Activated naive CD4-positive, alpha-beta T cell treated with anti-CD3 and anti-CD28 coated beads for 36 hours (primary cell): ENCODE results near the gene AIP. TPM values are rescaled to one million over a fixed set of nuclear protein-coding genes. Genes with fewer than 3 reads are reported as not detected.
A peak's percentile ranks its signal among the peaks of the same experiment; 100 is the strongest.

Experiments
- CTCF ChIA-PET: fragments of 350-600 bp; sonication (Branson Sonifier 250); formaldehyde crosslinking; loops from one replicate; lab custom pipeline; 2021; ENCODE audit warnings: antibody characterized with exemption; lab: Charles Lee
- DNase-seq: peaks from one replicate; pipeline ENCODE4 v3.0.0-alpha.2; 2020
- H3K27ac Mint-ChIP-seq: one replicate; pipeline ENCODE4 v1.8.0; 2021; ENCODE audit warnings: mild to moderate bottlenecking, mixed read lengths
- H3K27me3 Mint-ChIP-seq: one replicate; pipeline ENCODE4 v1.8.0; 2021; ENCODE audit warnings: low read depth, mixed read lengths
- H3K36me3 Mint-ChIP-seq: one replicate; pipeline ENCODE4 v1.8.0; 2021; ENCODE audit warnings: low read depth, mixed read lengths
- H3K4me1 Mint-ChIP-seq: one replicate; pipeline ENCODE4 v1.8.0; 2021; ENCODE audit warnings: low read depth, mixed read lengths
- H3K4me3 Mint-ChIP-seq: one replicate; pipeline ENCODE4 v1.8.0; 2021; ENCODE audit warnings: mild to moderate bottlenecking, moderate library complexity, mixed read lengths
- H3K9me3 Mint-ChIP-seq: one replicate; pipeline ENCODE4 v1.8.0; 2021; ENCODE audit warnings: mixed read lengths
- intact Hi-C: fragments of 100-400 bp; cut with micrococcal nuclease; formaldehyde crosslinking; loops from one replicate; pipeline ENCODE4 v1.15.1; 2023
- total RNA-seq, 2 experiments: library from RNA; stranded (reverse); gene quantifications; one replicate each; pipeline ENCODE4 v1.2.3, GENCODE V29; 2021

Gene AIP
- total RNA-seq, result 100 to 1,000 TPM; 163 to 166 TPM

DNA sequence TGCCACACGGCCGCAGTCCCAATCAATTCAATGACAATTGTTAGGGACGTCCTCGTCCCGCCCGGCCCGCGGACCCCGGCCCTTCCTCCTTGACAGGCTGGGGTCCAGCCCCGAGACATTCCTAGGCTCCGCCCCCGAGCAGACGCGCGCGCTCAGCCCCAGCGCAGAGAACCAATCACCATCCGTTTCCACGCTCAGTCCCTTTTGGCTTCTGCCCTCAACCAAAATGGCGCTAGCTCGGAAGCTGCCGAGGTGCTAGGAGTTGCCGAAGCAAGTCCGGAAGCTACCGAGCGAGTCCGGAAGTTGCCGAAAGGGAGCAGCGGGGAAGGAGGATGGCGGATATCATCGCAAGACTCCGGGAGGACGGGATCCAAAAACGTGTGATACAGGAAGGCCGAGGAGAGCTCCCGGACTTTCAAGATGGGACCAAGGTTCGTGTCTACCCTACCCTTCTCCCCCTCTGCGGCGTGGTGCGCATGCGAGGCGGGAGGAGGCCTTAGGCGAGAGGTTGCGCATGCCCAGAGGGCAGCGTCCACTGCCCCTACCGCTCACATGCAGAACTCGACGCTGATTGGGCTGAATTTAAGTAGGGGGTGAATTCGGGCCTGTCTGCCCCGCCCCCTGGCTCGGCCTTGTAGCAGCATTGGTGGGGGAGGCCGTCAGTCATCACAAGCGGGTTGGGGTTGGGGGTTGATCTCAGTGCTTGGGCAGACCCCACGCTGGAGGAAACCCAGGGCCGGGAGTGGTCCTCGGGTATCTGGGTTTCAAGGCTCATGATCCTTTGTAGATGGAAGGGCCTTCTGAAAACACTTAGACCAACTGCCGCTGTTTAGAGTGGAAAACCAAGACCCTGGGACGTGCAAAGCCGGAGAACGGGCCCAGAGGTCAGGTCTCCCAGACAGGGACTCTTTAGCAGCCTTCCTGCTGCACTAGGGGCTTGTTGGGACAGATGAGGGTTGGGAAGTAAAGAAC, at the start of gene AIP:
TSS of gene AIP (plus strand) at position 200 of the 972 bp plus-strand sequence. CDS start at position 333, 133 bp downstream.
- Mint-ChIP-seq H3K27me3 (no peaks in the 10 kb centered on the region), H3K36me3 (peaks cover 25% of the 10 kb centered on the region), H3K27ac (peak within 1 kb of the TSS; percentile 99), H3K4me1 (peaks cover 34% of the 10 kb centered on the region), H3K4me3 (peak within 1 kb of the TSS; percentile 94), H3K9me3 (no peaks in the 10 kb centered on the region)
- peak; percentile 99 for DNase-seq
- intact Hi-C loops, result loop anchor here (1.0 to 5.0 kb wide), 3 partner anchors 14 to 196 kb away; partner anchors contain the start of genes ANKRD13D and TMEM134
- CTCF ChIA-PET, result interaction anchor here (0.6 to 1.4 kb wide), 3 partner anchors 15 to 100 kb away, joined by 3 to 4 read pairs (median 3); no protein-coding TSS in a partner anchor

DNA sequence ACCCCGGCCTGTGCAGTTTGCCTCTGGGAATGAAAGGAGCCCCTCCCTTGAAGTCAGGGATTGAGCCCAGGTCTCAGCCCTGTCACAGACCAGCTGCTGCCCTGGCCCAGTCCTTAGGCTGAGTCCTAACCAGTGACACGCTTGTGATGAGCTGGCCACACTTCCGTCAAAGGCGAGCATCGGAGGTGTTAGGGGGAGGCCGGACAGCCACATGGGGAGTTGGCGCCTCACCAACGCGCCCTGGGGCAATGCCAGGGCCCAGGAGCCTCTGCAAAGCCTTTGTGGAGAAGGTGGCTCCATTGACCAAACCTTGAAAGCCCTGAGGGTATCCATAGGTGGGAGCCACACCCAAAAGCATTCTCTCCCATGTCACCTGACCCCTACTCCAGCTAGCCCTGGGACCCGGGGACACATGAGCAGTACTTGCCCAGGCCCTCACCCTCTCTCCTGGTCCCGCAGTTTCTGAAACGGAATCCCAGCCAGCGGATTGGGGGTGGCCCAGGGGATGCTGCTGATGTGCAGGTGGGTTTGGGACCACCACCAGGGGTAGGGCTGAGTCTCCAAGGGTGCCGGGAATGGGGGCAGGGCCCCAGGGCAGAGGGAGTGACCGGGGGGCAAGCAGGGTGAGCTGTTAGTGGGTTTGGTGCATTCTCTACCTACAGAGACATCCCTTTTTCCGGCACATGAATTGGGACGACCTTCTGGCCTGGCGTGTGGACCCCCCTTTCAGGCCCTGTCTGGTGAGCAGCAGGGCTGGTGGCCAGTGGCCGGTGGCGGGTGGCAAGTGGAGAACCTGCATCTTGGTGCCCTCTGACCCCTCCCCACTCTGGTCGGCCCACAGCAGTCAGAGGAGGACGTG, 49.1 kb upstream of the AIP start:
- CTCF ChIA-PET, result no interaction called here
- Mint-ChIP-seq H3K36me3 (peaks cover 40% of the 10 kb centered on the region), H3K27ac (peak overlapping the region; percentile 93), H3K27me3 (no peaks in the 10 kb centered on the region), H3K4me3 (no peak overlapping the region), H3K9me3 (no peaks in the 10 kb centered on the region), H3K4me1 (peaks cover 50% of the 10 kb centered on the region)
- intact Hi-C loops, result no loop called here
- DNase-seq, result no peak

DNA sequence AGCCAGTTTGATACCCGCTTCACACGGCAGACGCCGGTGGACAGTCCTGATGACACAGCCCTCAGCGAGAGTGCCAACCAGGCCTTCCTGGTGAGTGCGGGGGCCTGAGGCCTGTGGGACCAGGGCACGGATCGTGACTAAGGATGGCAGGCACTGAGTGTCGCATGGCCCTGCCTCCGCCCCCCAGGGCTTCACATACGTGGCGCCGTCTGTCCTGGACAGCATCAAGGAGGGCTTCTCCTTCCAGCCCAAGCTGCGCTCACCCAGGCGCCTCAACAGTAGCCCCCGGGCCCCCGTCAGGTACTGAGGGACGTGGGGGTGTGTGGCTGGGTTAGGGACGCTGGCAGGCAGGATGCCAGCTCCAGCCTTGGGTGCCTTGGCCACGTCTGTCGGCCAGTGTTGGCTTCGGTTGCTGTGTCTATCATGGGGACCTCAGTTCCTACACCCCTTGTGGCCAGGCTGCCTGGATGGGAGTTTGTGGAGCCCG, 48.4 kb upstream of the AIP start:
- intact Hi-C loops, result no loop called here
- peaks cover 53% of the 10 kb centered on the region for H3K4me1 Mint-ChIP-seq

DNA sequence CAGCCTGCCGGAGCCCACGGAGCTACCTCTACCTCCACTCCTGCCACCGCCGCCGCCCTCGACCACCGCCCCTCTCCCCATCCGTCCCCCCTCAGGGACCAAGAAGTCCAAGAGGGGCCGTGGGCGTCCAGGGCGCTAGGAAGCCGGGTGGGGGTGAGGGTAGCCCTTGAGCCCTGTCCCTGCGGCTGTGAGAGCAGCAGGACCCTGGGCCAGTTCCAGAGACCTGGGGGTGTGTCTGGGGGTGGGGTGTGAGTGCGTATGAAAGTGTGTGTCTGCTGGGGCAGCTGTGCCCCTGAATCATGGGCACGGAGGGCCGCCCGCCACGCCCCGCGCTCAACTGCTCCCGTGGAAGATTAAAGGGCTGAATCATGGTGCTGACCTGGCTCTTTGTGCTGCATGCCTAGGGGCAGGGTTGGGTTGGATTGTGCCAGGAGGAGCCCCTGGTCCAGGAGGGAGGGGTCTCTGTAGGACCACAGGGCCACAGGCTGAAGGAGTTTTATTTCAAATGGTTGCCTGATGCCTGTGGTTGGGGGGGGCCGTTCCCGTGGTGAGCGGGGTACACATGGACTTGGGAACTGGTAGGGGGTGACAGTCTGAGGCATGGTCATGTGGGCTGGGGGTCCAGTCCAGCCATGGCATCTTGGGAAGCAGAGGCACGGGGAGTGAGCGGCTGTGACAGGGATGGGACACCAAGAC, 47.6 kb upstream of the AIP start:
- Mint-ChIP-seq H3K36me3 (peaks cover 50% of the 10 kb centered on the region), H3K27me3 (no peaks in the 10 kb centered on the region), H3K27ac (peak overlapping the region; percentile 93), H3K4me1 (peaks cover 57% of the 10 kb centered on the region), H3K4me3 (peak overlapping the region; percentile 90), H3K9me3 (no peaks in the 10 kb centered on the region)
- CTCF ChIA-PET, result no interaction called here
- DNase-seq, result no peak
- intact Hi-C loops, result no loop called here

More for the DNA sequence above, 48.4 kb upstream of the AIP start:
- H3K9me3 Mint-ChIP-seq, result no peaks in the 10 kb centered on the region
- H3K36me3 Mint-ChIP-seq, result peaks cover 46% of the 10 kb centered on the region
- no peak for DNase-seq
- CTCF ChIA-PET, result no interaction called here
- no peaks in the 10 kb centered on the region for H3K27me3 Mint-ChIP-seq
- H3K27ac Mint-ChIP-seq, result peak overlapping the region; percentile 93
- H3K4me3 Mint-ChIP-seq, result no peak overlapping the region

DNA sequence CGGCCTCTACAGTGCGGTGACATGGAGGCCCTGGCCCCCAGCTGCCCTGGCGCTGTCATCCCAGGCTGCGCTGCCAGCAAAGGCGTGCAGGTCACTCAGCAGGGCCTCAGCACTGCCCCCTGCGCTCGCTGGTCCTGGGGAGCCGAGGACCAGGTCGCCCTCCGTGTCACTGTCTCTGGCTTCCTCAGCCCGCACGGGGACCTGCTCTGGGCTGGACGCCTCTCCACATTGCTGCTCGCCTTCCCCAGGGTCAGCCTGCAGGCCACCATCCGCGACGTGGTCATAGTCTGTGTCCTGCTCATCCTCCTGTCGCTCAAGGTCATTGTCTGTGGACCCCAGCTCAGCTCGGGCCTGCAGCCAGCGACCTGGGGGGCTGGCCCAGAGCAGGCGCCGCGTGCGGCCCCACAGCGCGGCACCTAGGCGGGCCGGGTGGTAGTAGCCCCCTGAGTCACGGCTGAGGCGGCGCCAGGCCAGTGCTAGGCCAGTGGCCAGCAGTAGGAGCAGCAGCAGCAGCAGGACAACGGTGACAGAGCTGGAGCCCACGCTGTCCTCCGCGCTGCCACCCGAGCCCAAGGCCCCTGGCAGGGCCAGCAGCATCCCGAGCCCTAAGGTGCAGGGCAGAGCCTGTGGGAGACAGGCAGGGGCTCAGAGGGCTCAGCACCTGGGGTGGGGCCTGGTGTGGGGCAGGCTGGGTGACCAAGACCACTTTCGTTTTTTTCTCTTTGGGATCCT, 46.9 kb upstream of the AIP start:
- no peak for DNase-seq

DNA sequence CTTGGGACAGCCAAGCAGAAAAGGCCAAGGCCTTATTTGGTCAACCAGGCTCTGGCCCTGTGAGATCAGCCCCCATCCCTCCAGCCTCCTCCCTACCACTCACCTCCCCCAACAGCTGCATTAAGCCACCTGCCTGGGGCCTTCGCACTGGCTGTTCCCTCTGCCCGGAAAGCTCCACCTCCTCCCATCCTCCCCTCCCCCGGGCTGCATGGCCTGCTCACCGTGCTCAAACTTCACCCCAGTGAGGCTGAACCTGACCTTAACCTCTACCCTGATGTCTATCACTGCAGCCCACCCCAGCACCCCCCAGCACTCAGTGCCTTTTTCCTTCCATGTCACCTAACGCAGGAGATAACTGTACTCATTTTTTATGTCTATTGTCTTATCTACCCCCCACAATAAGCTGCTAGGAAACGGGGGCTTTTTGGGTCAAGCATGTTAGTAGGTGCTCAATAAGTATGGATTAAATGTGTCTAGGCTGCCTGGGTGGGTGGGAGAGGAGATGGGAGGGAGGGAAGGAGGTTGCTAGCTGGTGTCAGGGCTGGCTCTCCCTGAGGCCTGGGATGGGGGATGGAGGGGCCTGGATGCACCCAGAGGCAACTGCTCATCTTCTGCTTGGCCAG, 46.3 kb upstream of the AIP start:
- peak; percentile 93 for DNase-seq
- Mint-ChIP-seq H3K4me3 (peak overlapping the region; percentile 90), H3K36me3 (peaks cover 48% of the 10 kb centered on the region), H3K27ac (peak overlapping the region; percentile 99), H3K9me3 (no peaks in the 10 kb centered on the region), H3K27me3 (no peaks in the 10 kb centered on the region), H3K4me1 (peaks cover 60% of the 10 kb centered on the region)
- intact Hi-C loops, result loop anchor here (1.0 kb wide), 4 partner anchors 8 to 48 kb away; partner anchors contain the start of gene RPS6KB2
- CTCF ChIA-PET, result interaction anchor here (0.6 to 3.8 kb wide), 5 partner anchors 31 to 210 kb away, joined by 3 to 20 read pairs (median 3); partner anchors contain the start of gene PPP1CA

More for the DNA sequence above, 46.9 kb upstream of the AIP start:
- Mint-ChIP-seq H3K9me3 (no peaks in the 10 kb centered on the region), H3K4me3 (peak overlapping the region; percentile 90), H3K27me3 (no peaks in the 10 kb centered on the region), H3K4me1 (peaks cover 59% of the 10 kb centered on the region), H3K36me3 (peaks cover 48% of the 10 kb centered on the region), H3K27ac (peak overlapping the region; percentile 99)
- intact Hi-C loops, result loop anchor here (1.0 kb wide), 2 partner anchors 8 to 28 kb away; partner anchors contain the start of gene RPS6KB2
- CTCF ChIA-PET, result interaction anchor here (0.7 to 3.8 kb wide), 3 partner anchors 31 to 211 kb away, joined by 3 to 20 read pairs (median 3); no protein-coding TSS in a partner anchor

DNA sequence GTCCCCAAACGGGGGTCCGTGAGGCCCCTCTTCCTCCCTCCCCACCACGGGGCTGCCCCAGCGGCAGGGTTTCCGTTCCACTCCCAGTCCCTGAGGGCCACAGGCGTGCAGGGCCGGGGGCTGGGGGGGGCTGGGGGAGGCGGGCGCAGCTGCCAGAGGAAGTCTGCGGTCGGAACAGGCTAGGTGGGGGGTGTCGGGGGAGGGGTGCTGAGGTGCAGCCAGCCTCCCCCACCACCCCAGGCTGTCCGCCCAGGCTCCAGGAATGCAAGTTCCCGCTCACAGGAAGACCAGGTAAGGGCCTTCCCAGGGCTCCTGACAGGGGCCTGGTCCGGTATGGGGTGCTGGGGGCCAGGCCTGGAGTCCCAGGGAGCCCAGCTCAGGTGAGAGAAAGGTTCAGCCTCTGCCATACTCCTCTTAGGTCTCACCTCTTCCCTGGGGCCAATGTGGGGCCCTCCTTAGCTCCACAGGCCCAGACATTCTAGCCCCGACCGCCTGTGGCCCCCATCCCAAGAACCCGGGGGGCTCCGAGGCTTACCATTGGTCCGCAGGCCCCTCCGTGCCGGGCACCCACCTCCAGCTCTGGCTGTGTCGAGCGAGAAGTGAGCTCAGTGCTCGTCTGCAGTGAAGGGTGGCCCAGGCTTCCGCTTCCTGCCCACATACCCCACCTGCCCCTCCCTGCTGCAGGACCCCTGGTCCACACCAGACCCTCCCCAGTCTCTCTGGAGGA, 45.6 kb upstream of the AIP start, which contains the start of gene PTPRCAP:
TSS of gene PTPRCAP (minus strand) at position 601 of the 727 bp plus-strand sequence. CDS start at position 538, 63 bp downstream.
- H3K4me3 Mint-ChIP-seq, result peak within 1 kb of the TSS; percentile 90
- DNase-seq, result peak; percentile 87
- H3K36me3 Mint-ChIP-seq, result peaks cover 43% of the 10 kb centered on the region
- peak within 1 kb of the TSS; percentile 99 for H3K27ac Mint-ChIP-seq
- CTCF ChIA-PET, result interaction anchor here (0.6 to 3.8 kb wide), 7 partner anchors 18 to 171 kb away, joined by 3 to 20 read pairs (median 7); partner anchors contain the start of genes CDK2AP2 and PPP1CA
- H3K27me3 Mint-ChIP-seq, result no peaks in the 10 kb centered on the region
- peaks cover 59% of the 10 kb centered on the region for H3K4me1 Mint-ChIP-seq
- no peaks in the 10 kb centered on the region for H3K9me3 Mint-ChIP-seq
- intact Hi-C loops, result loop anchor here (1.0 kb wide), 2 partner anchors 35 to 47 kb away; no protein-coding TSS in a partner anchor

DNA sequence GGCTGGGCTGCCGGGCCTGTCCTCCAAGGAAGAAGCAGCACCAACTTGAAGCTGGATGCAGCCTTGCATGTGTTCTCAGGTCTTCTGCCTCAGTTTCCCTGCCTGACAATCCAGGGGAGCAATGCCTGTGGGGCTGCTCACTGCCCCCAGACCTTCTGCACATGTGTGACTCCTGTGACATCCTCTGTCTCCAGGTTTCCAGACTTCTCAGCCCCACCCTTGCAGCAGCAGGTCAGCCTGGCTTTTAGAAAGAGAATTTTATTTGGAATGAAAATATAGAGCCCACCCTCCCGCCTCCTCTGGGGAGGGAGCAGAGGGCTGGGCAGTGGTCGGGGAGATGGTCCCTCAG, 45.0 kb upstream of the AIP start:
- no peak for DNase-seq
- H3K27ac Mint-ChIP-seq, result peak overlapping the region; percentile 99
- H3K9me3 Mint-ChIP-seq, result no peaks in the 10 kb centered on the region
- peaks cover 42% of the 10 kb centered on the region for H3K36me3 Mint-ChIP-seq
- H3K4me3 Mint-ChIP-seq, result peak overlapping the region; percentile 90
- peaks cover 59% of the 10 kb centered on the region for H3K4me1 Mint-ChIP-seq
- CTCF ChIA-PET, result interaction anchor here (0.6 to 3.8 kb wide), 7 partner anchors 15 to 118 kb away, joined by 3 to 20 read pairs (median 7); partner anchors contain the start of genes CDK2AP2, GPR152 and PPP1CA
- H3K27me3 Mint-ChIP-seq, result no peaks in the 10 kb centered on the region
- intact Hi-C loops, result loop anchor here (1.0 to 2.0 kb wide), 5 partner anchors 9 to 47 kb away; partner anchors contain the start of gene TMEM134

DNA sequence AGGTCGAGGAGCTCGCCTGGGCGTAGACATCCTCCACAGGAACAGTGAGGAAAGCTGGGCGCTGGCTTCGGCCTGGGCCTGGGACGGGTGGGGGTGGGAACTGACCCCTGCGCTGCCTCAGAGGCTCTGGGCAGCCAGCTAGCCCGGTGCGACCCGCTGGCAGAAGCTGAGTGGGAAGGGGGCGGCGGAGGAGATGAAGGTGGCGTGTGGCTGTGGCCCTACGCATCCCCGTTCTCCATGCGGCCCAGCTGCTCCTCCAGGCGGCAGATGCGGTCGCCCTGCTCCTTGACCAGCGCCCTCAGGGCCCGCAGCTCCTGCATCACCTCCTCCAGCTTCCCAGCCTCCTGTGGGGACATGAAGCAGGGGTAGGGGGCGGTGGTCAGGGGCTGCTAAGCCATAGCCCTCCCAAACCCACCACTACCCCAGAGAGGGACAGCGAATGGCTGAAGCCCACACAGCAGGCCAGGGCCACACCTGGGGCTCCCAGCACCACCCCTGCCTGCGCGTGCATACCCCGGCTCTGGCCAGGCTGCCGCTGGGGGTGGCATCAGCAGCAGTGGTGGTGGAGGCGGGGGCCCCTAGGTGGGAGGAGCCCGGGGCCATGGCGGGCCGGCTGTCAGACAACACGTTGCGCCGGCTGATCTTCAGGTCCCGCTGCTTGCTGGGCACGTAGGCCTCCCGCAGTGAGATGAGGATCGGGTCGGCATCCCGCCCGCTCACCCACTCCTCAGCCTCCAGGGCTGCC, 44.5 kb upstream of the AIP start:
- intact Hi-C loops, result loop anchor here (1.0 to 2.0 kb wide), 3 partner anchors 8 to 30 kb away; partner anchors contain the start of gene TMEM134
- Mint-ChIP-seq H3K4me3 (peak overlapping the region; percentile 90), H3K4me1 (peaks cover 56% of the 10 kb centered on the region), H3K27me3 (no peaks in the 10 kb centered on the region), H3K9me3 (no peaks in the 10 kb centered on the region), H3K36me3 (peaks cover 42% of the 10 kb centered on the region), H3K27ac (peak overlapping the region; percentile 99)
- CTCF ChIA-PET, result interaction anchor here (0.6 to 3.8 kb wide), 10 partner anchors 10 to 117 kb away, joined by 3 to 20 read pairs (median 5); partner anchors contain the start of genes CDK2AP2, GPR152 and PPP1CA
- DNase-seq, result peak; percentile 84
